ENCODE measurements around the gene PRR22. TPM values are rescaled to one million over a fixed set of nuclear protein-coding genes. Genes with fewer than 3 reads are reported as not detected.

PRR22 gene
- total RNA-seq, 1 experiment from 2014 or later: 6.3 TPM

DNA sequence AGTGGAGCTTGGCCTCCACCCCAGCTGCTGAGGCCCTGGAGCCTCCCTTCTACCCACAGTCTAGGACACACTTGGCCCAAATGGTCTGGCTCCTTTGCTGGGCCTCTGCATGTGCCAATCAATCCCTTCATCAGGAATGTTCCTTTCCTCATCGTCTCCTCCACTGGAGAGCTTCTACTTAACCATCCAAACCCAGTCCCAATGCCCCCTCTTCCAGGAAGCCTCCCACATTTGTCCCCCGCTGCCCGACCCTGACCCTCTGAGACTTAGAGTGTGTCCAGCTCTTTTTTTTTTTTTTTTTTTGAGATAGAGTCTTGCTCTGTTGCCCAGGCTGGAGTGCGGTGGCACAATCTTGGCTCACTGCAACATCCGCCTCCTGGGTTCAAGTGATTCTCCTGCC, 3.9 kb upstream of the PRR22 start:
- intact Hi-C loops (cut with micrococcal nuclease; ENCODE audit: unreplicated experiment): no loop called here
- H3K27me3 Mint-ChIP-seq (ENCODE audit: unreplicated experiment): no peaks in the 10 kb centered on the region
- H3K36me3 Mint-ChIP-seq (ENCODE audit: insufficient read depth, unreplicated experiment): peaks cover 41% of the 10 kb centered on the region
- no TSS peak for BruUV-seq (replicated peaks)
- no peak overlapping the region for H3K27ac Mint-ChIP-seq (ENCODE audit: unreplicated experiment)
- H3K9me3 Mint-ChIP-seq (ENCODE audit: low read depth, unreplicated experiment): no peaks in the 10 kb centered on the region
- H3K4me1 Mint-ChIP-seq (ENCODE audit: low read depth, unreplicated experiment): no peaks in the 10 kb centered on the region
- TF ChIP-seq, protein P1, sequence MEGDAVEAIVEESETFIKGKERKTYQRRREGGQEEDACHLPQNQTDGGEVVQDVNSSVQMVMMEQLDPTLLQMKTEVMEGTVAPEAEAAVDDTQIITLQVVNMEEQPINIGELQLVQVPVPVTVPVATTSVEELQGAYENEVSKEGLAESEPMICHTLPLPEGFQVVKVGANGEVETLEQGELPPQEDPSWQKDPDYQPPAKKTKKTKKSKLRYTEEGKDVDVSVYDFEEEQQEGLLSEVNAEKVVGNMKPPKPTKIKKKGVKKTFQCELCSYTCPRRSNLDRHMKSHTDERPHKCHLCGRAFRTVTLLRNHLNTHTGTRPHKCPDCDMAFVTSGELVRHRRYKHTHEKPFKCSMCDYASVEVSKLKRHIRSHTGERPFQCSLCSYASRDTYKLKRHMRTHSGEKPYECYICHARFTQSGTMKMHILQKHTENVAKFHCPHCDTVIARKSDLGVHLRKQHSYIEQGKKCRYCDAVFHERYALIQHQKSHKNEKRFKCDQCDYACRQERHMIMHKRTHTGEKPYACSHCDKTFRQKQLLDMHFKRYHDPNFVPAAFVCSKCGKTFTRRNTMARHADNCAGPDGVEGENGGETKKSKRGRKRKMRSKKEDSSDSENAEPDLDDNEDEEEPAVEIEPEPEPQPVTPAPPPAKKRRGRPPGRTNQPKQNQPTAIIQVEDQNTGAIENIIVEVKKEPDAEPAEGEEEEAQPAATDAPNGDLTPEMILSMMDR (IDR thresholded peaks at IDR 0.05; ENCODE audit: unreplicated experiment): no peak
- DNase-seq: no peak
- CTCF ChIA-PET: no interaction called here
- no peak overlapping the region for H3K4me3 Mint-ChIP-seq (ENCODE audit: low read depth, unreplicated experiment)

- Mint-ChIP-seq H3K36me3 (ENCODE audit: insufficient read depth, unreplicated experiment) (peaks cover 37% of the 10 kb centered on the region), H3K27ac (ENCODE audit: unreplicated experiment) (no peak overlapping the region), H3K4me1 (ENCODE audit: low read depth, unreplicated experiment) (no peaks in the 10 kb centered on the region), H3K27me3 (ENCODE audit: unreplicated experiment) (no peaks in the 10 kb centered on the region), H3K4me3 (ENCODE audit: low read depth, unreplicated experiment) (no peak overlapping the region), H3K9me3 (ENCODE audit: low read depth, unreplicated experiment) (no peaks in the 10 kb centered on the region)
- CTCF ChIA-PET: interaction anchor here (0.6 kb wide), 1 partner anchor 203 kb away, joined by 3 read pairs; no protein-coding TSS in a partner anchor
- no peak for DNase-seq
- TF ChIP-seq, protein P1 (IDR thresholded peaks at IDR 0.05; ENCODE audit: unreplicated experiment): no peak
- intact Hi-C loops (cut with micrococcal nuclease; ENCODE audit: unreplicated experiment): no loop called here
- BruUV-seq (replicated peaks): no TSS peak
These were observed 3.0 kb upstream of the PRR22 start for GRCh38 chr19:5787409-5788182.

GRCh38 chr19:5786593-5787408, 2.3 kb upstream of the PRR22 start:
- TF ChIP-seq, protein P1 (IDR thresholded peaks at IDR 0.05; ENCODE audit: unreplicated experiment): no peak
- Mint-ChIP-seq H3K27me3 (ENCODE audit: unreplicated experiment) (no peaks in the 10 kb centered on the region), H3K4me1 (ENCODE audit: low read depth, unreplicated experiment) (no peaks in the 10 kb centered on the region), H3K36me3 (ENCODE audit: insufficient read depth, unreplicated experiment) (peaks cover 37% of the 10 kb centered on the region), H3K4me3 (ENCODE audit: low read depth, unreplicated experiment) (no peak overlapping the region), H3K27ac (ENCODE audit: unreplicated experiment) (no peak overlapping the region), H3K9me3 (ENCODE audit: low read depth, unreplicated experiment) (no peaks in the 10 kb centered on the region)
- CTCF ChIA-PET: interaction anchor here (0.6 kb wide), 1 partner anchor 204 kb away, joined by 3 read pairs; no protein-coding TSS in a partner anchor
- no TSS peak for BruUV-seq (replicated peaks)
- intact Hi-C loops (cut with micrococcal nuclease; ENCODE audit: unreplicated experiment): no loop called here
- DNase-seq: no peak

GRCh38 chr19:5785423-5785822, 877 bp upstream of the PRR22 start:
- Mint-ChIP-seq H3K4me3 (ENCODE audit: low read depth, unreplicated experiment) (no peak overlapping the region), H3K4me1 (ENCODE audit: low read depth, unreplicated experiment) (no peaks in the 10 kb centered on the region), H3K27me3 (ENCODE audit: unreplicated experiment) (no peaks in the 10 kb centered on the region), H3K36me3 (ENCODE audit: insufficient read depth, unreplicated experiment) (peaks cover 28% of the 10 kb centered on the region), H3K27ac (ENCODE audit: unreplicated experiment) (no peak overlapping the region), H3K9me3 (ENCODE audit: low read depth, unreplicated experiment) (no peaks in the 10 kb centered on the region)
- intact Hi-C loops (cut with micrococcal nuclease; ENCODE audit: unreplicated experiment): no loop called here
- no TSS peak for BruUV-seq (replicated peaks)
- no peak for DNase-seq
- CTCF ChIA-PET: no interaction called here
- TF ChIP-seq, protein P1 (IDR thresholded peaks at IDR 0.05; ENCODE audit: unreplicated experiment): no peak

Measured in Calu3 (cell line).